ENCODE results near the gene KIAA0825. TPM values are rescaled to one million over a fixed set of nuclear protein-coding genes. Genes with fewer than 3 reads are reported as not detected.

Gene KIAA0825
- total and polyA plus RNA-seq, 2 donors (not counting 1 experiment from before 2014, with no cell fraction given): 1.7 to 3.6 TPM

DNA sequence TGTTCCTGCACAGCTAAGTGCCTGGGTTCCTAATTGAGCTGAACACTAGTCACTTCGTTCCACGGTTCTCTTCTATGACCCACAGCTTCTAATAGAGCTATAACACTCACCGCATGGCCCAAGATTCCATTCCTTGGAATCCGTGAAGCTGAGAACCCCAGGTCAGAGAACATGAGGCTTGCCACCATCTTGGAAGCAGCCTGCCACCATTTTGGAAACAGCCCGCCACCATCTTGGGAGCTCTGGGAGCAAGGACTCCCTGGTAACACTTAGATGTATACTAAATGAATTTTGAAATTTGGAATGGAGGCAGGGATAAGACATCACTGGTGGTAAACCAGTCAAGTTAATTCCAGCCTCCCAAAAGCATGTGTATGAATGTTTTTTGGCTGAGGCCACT lies 60.4 kb downstream of the KIAA0825 start:
- no peak for DNase-seq (ENCODE audit: low read depth in 2 of 2)
- H3K4me1 ChIP-seq (ENCODE audit: control insufficient read depth, extremely low read depth, insufficient read depth, low read length): no peaks in the 10 kb centered on the region
- no peak overlapping the region for H3K4me2 ChIP-seq (ENCODE audit: extremely low read depth, insufficient read depth, low read length)
- TF ChIP-seq EZH2 (IDR thresholded peaks at IDR 0.05; ENCODE audit: low read length, missing control alignments): no peak
- TF ChIP-seq, protein P1, sequence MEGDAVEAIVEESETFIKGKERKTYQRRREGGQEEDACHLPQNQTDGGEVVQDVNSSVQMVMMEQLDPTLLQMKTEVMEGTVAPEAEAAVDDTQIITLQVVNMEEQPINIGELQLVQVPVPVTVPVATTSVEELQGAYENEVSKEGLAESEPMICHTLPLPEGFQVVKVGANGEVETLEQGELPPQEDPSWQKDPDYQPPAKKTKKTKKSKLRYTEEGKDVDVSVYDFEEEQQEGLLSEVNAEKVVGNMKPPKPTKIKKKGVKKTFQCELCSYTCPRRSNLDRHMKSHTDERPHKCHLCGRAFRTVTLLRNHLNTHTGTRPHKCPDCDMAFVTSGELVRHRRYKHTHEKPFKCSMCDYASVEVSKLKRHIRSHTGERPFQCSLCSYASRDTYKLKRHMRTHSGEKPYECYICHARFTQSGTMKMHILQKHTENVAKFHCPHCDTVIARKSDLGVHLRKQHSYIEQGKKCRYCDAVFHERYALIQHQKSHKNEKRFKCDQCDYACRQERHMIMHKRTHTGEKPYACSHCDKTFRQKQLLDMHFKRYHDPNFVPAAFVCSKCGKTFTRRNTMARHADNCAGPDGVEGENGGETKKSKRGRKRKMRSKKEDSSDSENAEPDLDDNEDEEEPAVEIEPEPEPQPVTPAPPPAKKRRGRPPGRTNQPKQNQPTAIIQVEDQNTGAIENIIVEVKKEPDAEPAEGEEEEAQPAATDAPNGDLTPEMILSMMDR (conservative IDR thresholded peaks at IDR 0.05 in 1 of 2, IDR thresholded peaks at IDR 0.05 in 1 of 2; ENCODE audit: low read depth in 1 of 2, low read length in 2 of 2): no peak
- H3K79me2 ChIP-seq (ENCODE audit: control insufficient read depth, insufficient read depth, low read length): no peaks in the 10 kb centered on the region
- H2AFZ ChIP-seq (ENCODE audit: low read length): no peak overlapping the region
- H3K27ac ChIP-seq (ENCODE audit: insufficient read depth, low read length): no peak overlapping the region
- no peaks in the 10 kb centered on the region for H3K27me3 ChIP-seq (ENCODE audit: control insufficient read depth, insufficient read depth, low read length)
- no peak overlapping the region for H3K4me3 ChIP-seq (replicated peaks in 1 of 4; ENCODE audit: control extremely low read depth in 1 of 4, insufficient read depth in 1 of 4, low read depth in 3 of 4, low read length in 4 of 4)
- H3K9me3 ChIP-seq (ENCODE audit: control insufficient read depth, insufficient read depth, low read depth, low read length): no peaks in the 10 kb centered on the region
- no peaks in the 10 kb centered on the region for H4K20me1 ChIP-seq (ENCODE audit: control insufficient read depth, extremely low read depth, insufficient read depth, low read length)
- H3K36me3 ChIP-seq (ENCODE audit: control insufficient read depth, insufficient read depth, low read length): no peaks in the 10 kb centered on the region
- H3K9ac ChIP-seq (ENCODE audit: insufficient read depth, low read length): no peak overlapping the region

DNA sequence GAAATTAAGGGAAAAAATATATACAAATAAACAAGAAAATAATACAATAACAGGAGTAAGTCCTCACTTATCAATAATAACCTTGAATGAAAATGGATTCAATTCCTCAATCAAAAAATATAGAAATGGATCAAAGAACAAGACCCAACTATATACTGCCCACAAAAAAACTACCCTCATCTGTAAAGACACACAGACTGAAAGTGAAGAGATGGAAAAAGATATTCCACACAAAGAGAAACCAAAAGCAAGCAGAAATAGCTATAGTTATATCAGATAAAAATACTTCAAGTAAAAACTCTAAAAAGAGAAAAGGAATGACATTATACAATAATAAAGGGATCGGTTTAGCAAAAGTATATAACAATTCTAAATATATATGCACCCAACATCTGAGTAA lies 66.5 kb downstream of the KIAA0825 start:
- DNase-seq (ENCODE audit: low read depth in 2 of 2): no peak
- H3K36me3 ChIP-seq (ENCODE audit: control insufficient read depth, insufficient read depth, low read length): no peaks in the 10 kb centered on the region
- no peak for TF ChIP-seq EZH2 (IDR thresholded peaks at IDR 0.05; ENCODE audit: low read length, missing control alignments)
- TF ChIP-seq, protein P1 (conservative IDR thresholded peaks at IDR 0.05 in 1 of 2, IDR thresholded peaks at IDR 0.05 in 1 of 2; ENCODE audit: low read depth in 1 of 2, low read length in 2 of 2): no peak
- H3K9ac ChIP-seq (ENCODE audit: insufficient read depth, low read length): no peak overlapping the region
- H3K4me3 ChIP-seq (replicated peaks in 1 of 4; ENCODE audit: control extremely low read depth in 1 of 4, insufficient read depth in 1 of 4, low read depth in 3 of 4, low read length in 4 of 4): no peak overlapping the region
- H3K79me2 ChIP-seq (ENCODE audit: control insufficient read depth, insufficient read depth, low read length): no peaks in the 10 kb centered on the region
- no peak overlapping the region for H3K27ac ChIP-seq (ENCODE audit: insufficient read depth, low read length)
- H3K9me3 ChIP-seq (ENCODE audit: control insufficient read depth, insufficient read depth, low read depth, low read length): no peaks in the 10 kb centered on the region
- H3K27me3 ChIP-seq (ENCODE audit: control insufficient read depth, insufficient read depth, low read length): no peaks in the 10 kb centered on the region
- no peaks in the 10 kb centered on the region for H3K4me1 ChIP-seq (ENCODE audit: control insufficient read depth, extremely low read depth, insufficient read depth, low read length)
- no peak overlapping the region for H3K4me2 ChIP-seq (ENCODE audit: extremely low read depth, insufficient read depth, low read length)
- no peak overlapping the region for H2AFZ ChIP-seq (ENCODE audit: low read length)
- no peaks in the 10 kb centered on the region for H4K20me1 ChIP-seq (ENCODE audit: control insufficient read depth, extremely low read depth, insufficient read depth, low read length)

DNA sequence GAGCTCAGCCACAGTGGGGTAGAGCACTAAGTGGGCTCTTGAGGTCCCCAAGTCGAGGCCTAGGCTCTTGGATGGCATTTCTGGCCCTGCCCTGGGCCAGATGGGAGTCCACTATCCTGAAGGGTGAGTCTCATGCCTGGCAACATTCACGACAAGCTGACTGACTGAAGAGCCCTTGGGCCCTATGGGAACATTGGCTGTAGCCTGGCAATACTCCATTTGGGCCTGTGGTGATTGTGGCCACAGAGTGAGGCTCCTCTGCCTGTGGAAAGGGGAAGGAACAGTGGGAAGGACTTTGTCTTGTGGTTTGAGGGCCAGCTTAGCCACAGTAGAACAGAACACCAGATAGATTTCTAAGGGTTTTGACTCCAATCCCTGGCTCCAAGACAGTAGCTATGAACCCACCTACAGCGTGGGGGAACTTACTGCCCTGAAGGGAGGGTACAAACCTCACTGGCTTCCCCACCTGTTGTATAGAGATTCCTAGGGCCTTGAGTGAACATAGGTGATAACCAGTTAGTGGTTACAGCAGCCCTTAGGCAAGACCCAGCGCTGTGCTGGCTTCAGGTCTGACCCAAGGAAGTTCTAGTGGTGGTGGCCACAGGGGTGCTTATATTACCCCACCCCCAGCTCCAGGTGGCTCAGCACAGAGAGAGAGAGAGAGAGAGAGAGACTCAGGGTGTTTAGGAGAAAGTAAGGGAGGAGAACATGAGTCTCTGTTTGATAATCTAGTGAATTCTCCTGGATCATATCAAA lies 72.4 kb downstream of the KIAA0825 start:
- DNase-seq (ENCODE audit: low read depth in 2 of 2): no peak
- Histone ChIP-seq H3K9me3 (ENCODE audit: control insufficient read depth, insufficient read depth, low read depth, low read length) (no peaks in the 10 kb centered on the region), H2AFZ (ENCODE audit: low read length) (no peak overlapping the region), H3K79me2 (ENCODE audit: control insufficient read depth, insufficient read depth, low read length) (no peaks in the 10 kb centered on the region), H3K36me3 (ENCODE audit: control insufficient read depth, insufficient read depth, low read length) (no peaks in the 10 kb centered on the region), H3K4me1 (ENCODE audit: control insufficient read depth, extremely low read depth, insufficient read depth, low read length) (no peaks in the 10 kb centered on the region), H3K27me3 (ENCODE audit: control insufficient read depth, insufficient read depth, low read length) (no peaks in the 10 kb centered on the region), H3K4me3 (replicated peaks in 1 of 4; ENCODE audit: control extremely low read depth in 1 of 4, insufficient read depth in 1 of 4, low read depth in 3 of 4, low read length in 4 of 4) (no peak overlapping the region), H4K20me1 (ENCODE audit: control insufficient read depth, extremely low read depth, insufficient read depth, low read length) (no peaks in the 10 kb centered on the region), H3K4me2 (ENCODE audit: extremely low read depth, insufficient read depth, low read length) (no peak overlapping the region), H3K27ac (ENCODE audit: insufficient read depth, low read length) (no peak overlapping the region), H3K9ac (ENCODE audit: insufficient read depth, low read length) (no peak overlapping the region)
- TF ChIP-seq EZH2 (IDR thresholded peaks at IDR 0.05; ENCODE audit: low read length, missing control alignments): no peak
- TF ChIP-seq, protein P1 (conservative IDR thresholded peaks at IDR 0.05 in 1 of 2, IDR thresholded peaks at IDR 0.05 in 1 of 2; ENCODE audit: low read depth in 1 of 2, low read length in 2 of 2): no peak

Measured in fibroblast of lung (primary cell).